HG03432 (cell line): ENCODE measurements around the gene TRPT1.

Experiments used
- ATAC-seq: cut with Tn5 transposase; IDR thresholded peaks from one replicate; pipeline ENCODE4 v1.9.1; 2021; ENCODE audit warnings: mild to moderate bottlenecking, moderate library complexity; ENCODE audit not compliant: unreplicated experiment

The TRPT1 gene

DNA sequence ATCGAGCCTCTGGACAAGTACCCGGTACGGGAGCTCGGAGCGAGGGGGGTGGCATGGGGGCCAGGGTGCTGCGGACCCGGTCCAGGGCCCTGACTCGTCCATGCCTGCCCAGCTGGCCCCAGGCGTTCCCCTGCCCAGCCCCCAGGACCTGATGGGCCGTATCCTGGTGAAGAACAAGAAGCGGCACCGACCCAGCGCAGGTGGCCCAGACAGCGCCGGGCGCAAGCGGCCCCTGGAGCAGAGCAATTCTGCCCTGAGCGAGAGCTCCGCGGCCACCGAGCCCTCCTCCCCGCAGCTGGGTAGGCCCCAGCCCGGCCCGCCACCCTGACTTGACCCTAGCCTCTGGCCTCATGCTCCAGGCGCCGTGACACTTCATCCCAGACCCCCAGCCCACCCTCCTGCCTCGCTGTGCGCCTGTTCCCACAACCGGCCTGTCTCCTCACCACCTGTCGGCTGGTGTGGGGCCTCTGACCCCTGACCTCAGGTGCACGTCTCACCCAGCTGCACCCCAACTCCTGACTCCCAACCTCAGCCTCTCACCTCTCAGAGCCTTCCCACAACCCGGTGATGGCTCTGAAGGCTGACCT, 33.1 kb upstream of the TRPT1 start:
- ATAC-seq, result no peak

DNA sequence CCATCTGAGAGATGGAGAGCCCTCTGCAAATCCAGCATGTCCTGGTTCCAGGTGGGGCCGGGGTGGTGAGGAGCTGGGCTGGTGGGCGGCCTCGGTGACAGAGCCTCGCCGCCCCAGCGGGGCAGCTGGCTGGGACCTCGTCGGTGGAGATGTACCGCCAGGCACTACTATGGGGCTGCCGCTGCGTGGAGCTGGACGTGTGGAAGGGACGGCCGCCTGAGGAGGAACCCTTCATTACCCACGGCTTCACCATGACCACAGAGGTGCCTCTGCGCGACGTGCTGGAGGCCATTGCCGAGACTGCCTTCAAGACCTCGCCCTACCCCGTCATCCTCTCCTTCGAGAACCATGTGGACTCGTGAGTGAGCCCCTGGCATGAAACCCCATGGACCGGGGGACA, 32.4 kb upstream of the TRPT1 start:
- no peak for ATAC-seq

DNA sequence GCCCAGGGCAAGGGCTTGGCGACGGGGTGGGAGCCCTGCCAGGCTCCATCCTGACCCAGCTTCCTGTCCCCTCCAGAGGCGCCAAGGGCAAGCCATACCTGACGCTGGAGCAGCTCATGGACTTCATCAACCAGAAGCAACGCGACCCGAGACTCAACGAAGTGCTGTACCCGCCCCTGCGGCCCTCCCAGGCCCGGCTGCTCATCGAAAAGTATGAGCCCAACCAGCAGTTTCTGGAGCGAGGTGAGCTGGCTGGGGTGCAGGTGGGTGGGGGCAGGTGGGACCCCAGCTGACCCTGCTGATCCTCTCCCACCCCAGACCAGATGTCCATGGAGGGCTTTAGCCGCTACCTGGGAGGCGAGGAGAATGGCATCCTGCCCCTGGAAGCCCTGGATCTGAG, 30.3 kb upstream of the TRPT1 start:
- no peak for ATAC-seq

DNA sequence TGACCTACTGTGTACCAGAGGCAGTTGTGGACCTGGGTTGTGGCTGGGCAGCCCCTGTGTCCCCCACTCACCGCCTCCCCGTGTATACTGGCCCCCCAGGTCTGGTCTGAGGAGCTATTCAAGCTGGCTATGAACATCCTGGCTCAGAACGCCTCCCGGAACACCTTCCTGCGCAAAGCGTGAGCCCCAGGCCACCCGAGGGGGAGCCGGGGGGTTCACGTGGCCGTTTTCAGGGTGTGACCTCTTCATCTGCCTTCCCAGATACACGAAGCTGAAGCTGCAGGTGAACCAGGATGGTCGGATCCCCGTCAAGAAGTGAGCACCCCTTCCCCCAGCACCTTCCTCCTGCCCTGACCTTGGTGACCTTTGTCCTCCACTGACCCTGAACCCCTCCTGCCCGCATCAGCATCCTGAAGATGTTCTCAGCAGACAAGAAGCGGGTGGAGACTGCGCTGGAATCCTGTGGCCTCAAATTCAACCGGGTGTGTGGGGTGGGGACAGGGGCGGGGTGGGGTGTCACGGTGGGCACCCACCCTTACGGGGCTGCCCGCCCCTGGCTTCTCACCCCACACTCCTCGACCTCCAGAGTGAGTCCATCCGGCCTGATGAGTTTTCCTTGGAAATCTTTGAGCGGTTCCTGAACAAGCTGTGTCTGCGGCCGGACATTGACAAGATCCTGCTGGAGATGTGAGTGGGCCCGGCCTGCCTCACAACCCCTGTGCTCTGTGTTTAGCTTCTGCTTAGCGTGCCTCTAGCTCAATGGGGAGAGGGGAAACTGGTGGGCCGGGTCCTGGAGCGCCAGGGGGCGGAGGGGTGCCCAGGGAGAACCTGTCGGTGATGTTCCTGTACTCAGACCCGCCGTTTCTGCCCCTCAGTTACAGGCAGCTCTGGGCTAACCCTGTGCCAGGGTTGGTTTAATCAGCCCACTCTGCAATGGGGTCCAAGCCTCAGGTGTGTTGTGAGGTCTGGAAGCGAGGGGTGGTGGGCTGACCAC, 29.4 kb upstream of the TRPT1 start:
- no peak for ATAC-seq

DNA sequence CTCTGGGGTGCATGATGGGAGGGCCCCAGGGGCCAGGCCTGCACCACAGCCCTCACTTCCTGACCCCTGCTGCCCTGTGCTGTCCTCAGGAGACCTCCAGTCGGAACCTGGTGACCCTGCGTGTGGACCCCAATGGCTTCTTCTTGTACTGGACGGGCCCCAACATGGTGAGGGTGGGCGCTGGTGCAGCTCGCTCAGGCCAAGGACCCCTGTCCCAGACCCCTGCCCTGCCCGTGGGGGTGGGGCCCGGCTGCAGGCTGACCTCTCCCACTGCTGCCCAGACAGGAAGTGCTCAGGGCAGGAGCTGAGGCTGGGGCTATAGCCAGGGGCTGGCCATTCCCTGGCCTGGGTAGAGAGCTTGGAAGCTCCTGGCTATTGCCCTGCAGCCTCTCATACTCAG, 28.3 kb upstream of the TRPT1 start:
- ATAC-seq, result no peak

DNA sequence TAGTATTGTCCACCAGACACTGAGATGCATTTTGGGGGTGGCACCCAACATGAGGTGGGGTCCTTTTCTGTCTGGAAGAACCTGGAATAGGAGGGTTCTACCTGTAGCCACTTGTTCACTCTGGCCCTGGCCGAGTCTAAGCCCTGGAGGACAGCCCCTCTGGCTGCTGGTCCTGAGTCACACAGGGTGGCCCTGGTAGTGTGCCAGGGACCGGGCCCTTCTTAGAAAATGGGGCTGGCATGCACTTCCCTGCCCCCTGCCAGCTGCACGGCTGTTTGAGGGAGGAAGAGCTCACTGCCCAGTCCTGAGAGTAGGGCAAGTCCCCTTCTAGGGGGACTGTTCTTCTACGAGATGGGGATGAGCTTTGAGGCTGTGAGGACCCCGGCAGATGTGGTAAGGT, 27.5 kb upstream of the TRPT1 start:
- ATAC-seq, result no peak

DNA sequence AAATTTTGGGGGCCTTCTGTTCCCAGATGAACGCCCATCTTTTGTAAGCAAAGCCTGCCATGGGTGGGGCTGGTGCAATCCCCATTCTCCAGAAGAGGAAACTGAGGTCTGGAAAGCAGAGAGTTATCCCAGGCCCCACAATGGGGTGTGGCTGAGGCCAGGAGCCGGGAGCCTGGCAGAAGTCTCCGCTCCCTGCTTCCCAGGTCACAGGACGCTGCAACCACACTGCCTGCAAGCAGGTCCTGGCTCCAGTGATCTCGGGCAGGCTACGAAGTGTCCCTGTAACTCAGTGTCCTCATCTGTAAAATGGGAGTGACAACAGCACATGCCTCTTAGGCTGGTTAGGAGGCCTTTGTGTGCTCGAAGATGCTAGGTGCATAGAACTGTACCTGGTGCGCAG, 27.1 kb upstream of the TRPT1 start:
- ATAC-seq, result no peak

DNA sequence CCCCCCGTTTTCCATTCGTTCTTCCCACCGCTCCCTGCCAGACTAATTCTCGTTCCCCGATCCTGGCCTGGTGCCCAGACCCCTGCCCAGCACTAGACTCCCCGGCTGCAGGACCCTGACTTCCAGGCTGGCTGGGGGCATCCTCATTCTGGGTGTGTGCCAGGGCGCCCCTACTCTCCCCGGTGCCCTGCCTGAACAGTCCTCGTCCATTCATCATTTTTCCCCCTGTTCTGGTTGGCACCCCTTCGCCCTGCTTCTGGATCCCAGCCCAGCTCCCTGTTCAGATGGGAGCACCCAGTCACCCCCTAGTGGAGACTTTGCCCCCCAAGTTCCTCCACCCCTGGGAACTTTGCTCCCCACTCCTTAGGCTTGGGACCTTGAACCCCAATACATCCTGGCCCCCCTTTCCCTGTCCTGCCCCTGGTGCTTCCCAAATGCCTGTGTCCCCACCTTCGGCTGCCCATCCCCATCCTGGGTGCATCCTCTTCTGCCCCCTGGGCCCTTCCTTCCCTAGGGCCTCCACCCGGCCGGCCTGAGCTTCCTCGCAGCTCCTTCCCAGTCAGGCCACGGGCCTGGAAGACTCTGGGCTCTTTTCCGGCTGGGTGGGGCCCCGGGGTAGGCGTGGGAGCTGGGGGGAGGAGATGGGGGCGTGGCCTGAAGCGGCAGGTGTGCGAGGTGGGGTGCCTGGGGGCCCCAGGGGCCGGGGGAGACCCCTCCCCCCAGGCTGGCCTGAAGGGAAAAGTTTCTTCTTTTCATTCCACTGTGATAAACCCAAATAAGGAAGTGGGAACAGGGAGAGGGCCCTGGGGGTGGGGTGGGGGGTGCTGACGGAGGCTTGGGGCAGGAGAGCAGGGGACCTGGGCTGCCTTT, 26.3 kb upstream of the TRPT1 start:
- ATAC-seq, result no peak

DNA sequence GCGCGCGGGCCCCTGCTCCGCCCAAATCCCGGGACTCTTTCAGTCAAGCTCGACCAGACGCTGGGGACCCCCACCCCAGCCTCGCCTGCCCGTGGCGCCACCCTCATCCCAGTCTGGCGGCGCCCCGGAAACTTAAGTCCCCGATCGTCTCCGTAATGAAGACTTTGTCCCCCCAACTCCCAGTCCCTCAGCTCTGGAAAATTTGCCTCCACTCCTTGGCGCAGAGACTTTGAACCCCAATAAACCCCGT, 25.7 kb upstream of the TRPT1 start:
- no peak for ATAC-seq

DNA sequence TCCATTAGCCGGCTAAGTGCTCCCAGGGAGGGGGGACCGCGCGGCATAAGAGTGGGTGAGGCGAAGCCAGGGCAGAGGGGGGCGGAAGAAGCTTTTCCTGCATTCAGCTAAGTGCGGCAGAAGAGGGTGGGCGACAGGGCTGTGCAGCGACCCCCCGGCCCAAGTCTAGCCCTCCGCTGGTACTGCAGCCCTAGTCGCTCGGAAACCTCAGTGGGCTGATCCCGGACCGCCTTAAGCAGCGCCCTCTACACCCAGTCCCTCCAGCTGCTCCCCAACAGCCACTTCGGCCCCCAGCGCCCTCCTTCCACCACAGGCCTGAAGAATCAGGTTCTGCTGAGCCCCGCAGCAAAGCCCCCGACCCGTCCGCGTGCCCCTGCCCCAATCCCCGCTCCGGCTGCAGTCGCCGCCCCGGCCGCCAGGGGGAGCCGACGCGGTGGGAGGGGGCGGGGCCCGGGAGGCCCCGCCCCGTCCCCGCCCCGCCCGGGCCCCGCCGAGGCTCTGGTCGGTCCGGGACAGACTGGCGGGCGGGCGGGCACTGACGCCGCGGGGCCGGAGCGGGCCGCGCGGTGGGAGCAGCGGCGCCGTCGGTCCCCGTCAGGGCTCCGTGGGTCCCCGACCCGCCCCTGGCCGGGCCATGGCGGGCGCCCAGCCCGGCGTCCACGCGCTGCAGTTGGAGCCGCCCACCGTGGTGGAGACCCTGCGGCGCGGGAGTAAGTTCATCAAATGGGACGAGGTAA, 25.2 kb upstream of the TRPT1 start, which contains the start of gene PLCB3:
TSS of gene PLCB3 (plus strand) at position 515 of the 737 bp plus-strand sequence. CDS start at position 635, 120 bp downstream.
- ATAC-seq, result peak; percentile 51

DNA sequence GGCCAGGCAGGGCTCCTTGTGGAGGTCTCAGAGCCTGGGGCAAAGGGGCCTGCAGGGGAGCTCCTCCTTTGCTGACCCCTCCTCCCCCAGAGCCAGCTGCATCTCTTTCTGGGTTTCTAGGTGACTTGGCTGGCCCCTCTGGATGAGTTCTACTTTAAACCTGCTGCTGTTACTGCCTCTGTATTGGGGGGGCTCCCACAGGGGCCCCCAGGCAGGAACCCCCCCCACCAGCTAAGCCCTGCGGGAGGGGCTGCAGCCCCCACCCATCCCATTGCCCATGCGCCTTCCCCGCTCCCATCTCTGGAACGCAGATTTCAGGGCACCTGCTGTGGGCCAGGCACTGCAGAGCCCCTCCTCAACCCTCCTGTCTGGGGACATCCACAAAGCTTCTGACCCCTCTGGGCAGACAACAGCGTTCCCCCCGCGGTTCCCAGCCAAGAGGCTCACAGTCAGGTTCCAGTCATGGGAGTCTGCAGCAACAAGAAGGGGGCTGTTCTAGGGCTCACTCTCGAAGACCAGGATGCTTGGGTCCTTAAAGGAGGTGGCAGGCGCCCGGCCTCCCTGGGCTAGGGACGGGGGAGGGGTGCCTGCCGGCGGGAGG, 24.5 kb upstream of the TRPT1 start:
- ATAC-seq, result no peak

DNA sequence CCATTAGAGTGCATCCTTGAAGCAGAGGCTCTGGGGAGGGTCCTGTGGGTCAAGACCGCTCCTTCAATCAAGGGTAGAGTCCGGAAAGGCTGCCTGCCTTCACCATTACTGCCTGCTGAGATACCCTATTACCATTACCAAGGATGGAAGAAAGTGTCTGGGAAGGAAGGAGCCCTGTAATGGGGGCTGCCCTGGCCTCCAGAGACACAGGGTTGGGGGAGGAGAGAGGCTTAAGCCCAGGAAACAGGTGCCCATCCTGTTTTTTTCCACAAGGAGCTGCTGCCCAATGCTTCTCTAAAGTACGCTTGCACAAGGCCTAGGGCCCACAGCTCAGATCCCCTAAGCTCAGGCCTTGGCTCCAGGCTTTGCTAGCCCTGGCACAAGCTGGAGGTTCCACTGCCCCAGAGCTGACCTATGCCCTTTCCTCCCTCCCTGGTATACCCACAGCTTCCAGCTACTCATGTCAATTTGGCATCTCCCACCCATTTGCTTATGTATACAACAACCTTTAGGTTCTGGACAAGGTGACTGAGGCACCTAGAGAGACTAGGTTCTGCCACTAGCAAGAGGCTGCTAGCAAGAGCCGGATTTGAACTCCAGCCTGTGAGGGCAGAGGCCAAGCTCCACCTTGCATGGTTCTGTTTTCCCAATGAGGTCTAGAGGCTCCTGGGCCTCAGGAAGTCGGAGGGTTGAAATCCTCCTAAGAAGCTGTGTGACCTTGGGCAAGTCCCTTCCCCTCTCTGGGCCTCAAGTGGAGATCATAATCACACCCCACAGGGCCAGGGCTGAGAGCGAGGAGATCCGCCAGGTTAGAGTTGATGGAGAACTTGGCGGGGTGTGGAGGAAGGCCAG, 23.8 kb upstream of the TRPT1 start:
- ATAC-seq, result no peak

DNA sequence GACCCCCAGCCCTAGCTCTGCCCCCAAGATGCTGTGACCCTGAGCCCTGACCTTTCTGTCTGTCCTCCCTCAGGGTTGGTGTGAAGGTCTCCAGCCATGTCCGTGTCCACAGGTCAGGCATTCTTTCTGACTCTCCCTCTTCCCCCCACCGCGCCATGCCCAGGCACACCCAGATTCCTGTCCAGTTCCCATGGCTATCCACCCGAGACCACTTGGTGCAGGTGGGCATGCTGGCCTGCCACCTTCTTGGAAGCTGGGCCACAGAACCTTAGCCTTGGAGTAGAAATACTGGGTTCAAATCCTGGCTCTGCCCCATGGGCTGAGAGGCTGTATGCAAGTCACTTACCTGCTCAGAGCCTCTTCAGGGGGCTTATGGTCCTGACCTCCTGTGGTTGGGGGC, 23.1 kb upstream of the TRPT1 start:
- no peak for ATAC-seq

DNA sequence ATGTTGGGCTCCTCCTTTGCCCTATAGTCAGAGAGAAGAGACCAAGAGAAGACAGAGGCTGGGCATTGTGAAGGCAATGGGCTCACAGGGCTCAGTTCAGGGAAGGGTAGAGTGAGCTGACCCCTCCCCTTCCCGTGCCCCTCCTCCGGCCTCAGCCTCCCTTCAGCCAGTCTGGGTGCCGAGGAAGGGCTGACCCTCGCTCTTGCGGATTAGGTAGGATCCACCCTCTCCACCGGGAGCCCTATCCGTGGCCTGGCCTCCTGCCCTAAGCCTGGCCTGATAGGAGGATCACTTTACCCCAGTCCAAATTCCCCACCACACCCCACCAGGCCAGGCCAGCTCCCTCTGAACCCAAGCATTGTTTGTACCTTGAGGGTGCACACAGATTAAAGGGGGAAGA, 22.6 kb upstream of the TRPT1 start:
- ATAC-seq, result no peak

DNA sequence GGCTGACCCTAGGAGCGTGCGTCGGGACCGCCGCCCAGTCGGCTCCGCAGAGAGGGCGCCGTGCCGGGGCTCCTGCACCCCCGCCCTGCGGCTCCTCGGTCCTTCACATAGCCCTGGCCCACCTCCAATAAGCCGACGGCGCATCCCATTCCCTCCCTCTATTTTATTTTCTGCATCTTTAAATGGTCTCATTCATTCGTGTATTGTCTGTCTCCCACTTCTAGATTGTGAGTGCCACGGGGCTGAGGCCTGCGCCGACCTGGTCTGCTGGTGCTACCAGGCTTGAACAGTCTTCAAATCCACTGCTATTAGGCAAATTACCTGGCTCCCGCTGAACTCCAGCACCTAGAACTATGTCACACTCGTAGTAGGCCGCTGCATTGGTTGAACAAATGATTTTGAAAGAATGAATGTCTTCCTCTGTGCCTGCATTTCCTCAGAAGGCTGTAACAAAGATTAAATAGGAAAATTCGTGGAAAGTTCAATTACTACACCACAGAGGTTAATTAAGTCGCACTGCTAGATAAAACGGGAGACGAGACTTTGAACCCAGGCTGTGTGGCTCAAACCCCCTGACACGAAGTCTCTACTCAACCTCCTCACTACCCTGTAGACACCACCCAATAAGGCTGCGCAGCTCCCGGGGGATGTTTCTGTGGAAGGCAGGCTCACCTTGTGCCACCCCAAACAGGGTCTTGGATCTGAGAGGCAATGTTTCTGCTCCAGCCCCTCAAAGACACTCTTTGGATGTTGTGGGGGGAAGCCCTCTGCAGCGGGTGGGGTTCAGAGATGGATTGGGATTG, 21.9 kb upstream of the TRPT1 start:
- no peak for ATAC-seq

DNA sequence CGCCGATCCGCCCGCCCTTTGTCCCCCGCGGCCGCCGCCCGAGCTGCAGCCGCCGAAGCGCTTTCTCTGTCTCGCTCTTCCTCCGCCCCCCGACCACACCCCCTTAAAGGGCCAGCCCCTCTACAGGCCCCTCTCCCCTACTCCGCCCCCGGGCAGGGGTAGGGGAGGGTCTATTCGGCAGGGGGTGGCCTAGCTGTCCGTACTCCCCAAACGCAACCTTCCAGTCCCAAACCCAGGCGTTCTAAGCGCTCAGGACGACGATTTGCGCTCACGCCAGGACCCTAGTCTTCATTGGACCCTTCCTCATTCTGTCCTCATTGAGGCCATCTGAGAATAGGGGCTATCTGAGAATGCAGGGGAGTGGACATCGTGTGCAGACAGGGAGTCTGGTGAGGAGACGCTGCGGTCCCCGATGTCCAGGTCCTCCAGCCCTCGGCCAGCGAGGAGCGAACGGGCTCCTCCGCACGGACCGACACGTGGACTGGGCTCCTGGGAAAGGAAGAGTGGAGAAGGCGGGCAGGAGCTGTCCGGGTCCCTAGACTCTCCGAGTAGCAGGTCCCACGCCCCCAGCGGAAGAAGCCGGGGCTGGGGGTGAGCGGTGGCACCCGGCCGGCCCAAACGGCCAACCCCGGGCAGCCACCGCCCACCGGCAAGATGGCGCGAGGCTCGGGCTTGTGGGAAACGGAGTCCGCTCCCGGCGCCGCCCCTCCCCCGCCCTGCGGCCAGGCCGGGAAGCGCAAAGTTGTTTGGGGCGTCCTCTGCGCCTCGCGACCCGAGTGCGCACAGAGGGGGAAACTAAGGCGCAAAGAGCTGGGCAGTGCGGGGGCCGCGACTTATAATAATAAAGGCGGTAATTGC, 21.1 kb upstream of the TRPT1 start, which contains the start of gene PPP1R14B:
TSS of gene PPP1R14B (minus strand) at position 73 of the 858 bp plus-strand sequence. CDS start 270 bp downstream, outside the sequence.
- peak; percentile 43 for ATAC-seq

DNA sequence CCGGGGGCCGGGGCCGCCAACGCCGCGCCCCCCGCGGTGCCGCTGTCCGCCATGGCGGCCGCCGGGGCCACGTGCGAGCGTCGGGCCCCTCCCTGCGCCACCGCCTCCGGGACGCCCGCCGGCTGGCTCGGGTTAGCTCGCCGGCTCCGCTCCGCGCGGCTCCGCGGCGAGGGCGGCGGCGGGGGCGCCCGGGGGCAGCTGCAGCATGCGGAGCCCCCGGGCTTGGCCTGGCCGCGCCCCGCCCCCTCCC, 20.6 kb upstream of the TRPT1 start:
- ATAC-seq, result peak; percentile 9
